ENCODE results near the gene PSMA3.

- TF ChIP-seq CTCF (IDR thresholded peaks at IDR 0.05) (no peak), POLR2AphosphoS5 (IDR thresholded peaks at IDR 0.05) (no peak), POLR2A (IDR thresholded peaks at IDR 0.05) (no peak), EP300 (IDR thresholded peaks at IDR 0.05) (no peak)
These were observed 30.2 kb downstream of the PSMA3 start for GRCh38 chr14:58274881-58275280.
